ENCODE results near the gene CDH23.

CDH23 gene

GRCh38 chr10:71819441-71819861, 422.7 kb downstream of the CDH23 start (continued):
- TF ChIP-seq POU6F1 (CRISPR knock-in tag; IDR thresholded peaks at IDR 0.05; ENCODE audit: borderline replicate concordance, low read depth), result no peak
- TF ChIP-seq ZFP3 (CRISPR knock-in tag; IDR thresholded peaks at IDR 0.05), result no peak
- TF ChIP-seq ZNF8 (CRISPR knock-in tag; IDR thresholded peaks at IDR 0.05), result no peak

GRCh38 chr10:71819985-71820384, 423.3 kb downstream of the CDH23 start:
- TF ChIP-seq, protein P1, sequence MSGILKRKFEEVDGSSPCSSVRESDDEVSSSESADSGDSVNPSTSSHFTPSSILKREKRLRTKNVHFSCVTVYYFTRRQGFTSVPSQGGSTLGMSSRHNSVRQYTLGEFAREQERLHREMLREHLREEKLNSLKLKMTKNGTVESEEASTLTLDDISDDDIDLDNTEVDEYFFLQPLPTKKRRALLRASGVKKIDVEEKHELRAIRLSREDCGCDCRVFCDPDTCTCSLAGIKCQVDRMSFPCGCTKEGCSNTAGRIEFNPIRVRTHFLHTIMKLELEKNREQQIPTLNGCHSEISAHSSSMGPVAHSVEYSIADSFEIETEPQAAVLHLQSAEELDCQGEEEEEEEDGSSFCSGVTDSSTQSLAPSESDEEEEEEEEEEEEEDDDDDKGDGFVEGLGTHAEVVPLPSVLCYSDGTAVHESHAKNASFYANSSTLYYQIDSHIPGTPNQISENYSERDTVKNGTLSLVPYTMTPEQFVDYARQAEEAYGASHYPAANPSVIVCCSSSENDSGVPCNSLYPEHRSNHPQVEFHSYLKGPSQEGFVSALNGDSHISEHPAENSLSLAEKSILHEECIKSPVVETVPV (CRISPR knock-in tag; IDR thresholded peaks at IDR 0.05), result no peak
- TF ChIP-seq, protein P2, sequence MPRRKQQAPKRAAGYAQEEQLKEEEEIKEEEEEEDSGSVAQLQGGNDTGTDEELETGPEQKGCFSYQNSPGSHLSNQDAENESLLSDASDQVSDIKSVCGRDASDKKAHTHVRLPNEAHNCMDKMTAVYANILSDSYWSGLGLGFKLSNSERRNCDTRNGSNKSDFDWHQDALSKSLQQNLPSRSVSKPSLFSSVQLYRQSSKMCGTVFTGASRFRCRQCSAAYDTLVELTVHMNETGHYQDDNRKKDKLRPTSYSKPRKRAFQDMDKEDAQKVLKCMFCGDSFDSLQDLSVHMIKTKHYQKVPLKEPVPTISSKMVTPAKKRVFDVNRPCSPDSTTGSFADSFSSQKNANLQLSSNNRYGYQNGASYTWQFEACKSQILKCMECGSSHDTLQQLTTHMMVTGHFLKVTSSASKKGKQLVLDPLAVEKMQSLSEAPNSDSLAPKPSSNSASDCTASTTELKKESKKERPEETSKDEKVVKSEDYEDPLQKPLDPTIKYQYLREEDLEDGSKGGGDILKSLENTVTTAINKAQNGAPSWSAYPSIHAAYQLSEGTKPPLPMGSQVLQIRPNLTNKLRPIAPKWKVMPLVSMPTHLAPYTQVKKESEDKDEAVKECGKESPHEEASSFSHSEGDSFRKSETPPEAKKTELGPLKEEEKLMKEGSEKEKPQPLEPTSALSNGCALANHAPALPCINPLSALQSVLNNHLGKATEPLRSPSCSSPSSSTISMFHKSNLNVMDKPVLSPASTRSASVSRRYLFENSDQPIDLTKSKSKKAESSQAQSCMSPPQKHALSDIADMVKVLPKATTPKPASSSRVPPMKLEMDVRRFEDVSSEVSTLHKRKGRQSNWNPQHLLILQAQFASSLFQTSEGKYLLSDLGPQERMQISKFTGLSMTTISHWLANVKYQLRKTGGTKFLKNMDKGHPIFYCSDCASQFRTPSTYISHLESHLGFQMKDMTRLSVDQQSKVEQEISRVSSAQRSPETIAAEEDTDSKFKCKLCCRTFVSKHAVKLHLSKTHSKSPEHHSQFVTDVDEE (CRISPR knock-in tag; IDR thresholded peaks at IDR 0.05), result no peak
- no peak for TF ChIP-seq RARB (CRISPR knock-in tag; IDR thresholded peaks at IDR 0.05)
- TF ChIP-seq ZFP3 (CRISPR knock-in tag; IDR thresholded peaks at IDR 0.05), result no peak

GRCh38 chr10:71820966-71821365, 424.2 kb downstream of the CDH23 start:
- no peak for ATAC-seq
- no peak for TF ChIP-seq SNAI2 (CRISPR knock-in tag; IDR thresholded peaks at IDR 0.05)
- TF ChIP-seq ZC3H10 (CRISPR knock-in tag; IDR thresholded peaks at IDR 0.05), result no peak
- TF ChIP-seq CREB5 (CRISPR knock-in tag; IDR thresholded peaks at IDR 0.05; ENCODE audit: low read depth), result no peak
- no peak for TF ChIP-seq TCF4 (CRISPR knock-in tag; IDR thresholded peaks at IDR 0.05; ENCODE audit: borderline replicate concordance)
- TF ChIP-seq, protein P1 (CRISPR knock-in tag; IDR thresholded peaks at IDR 0.05), result no peak
- no peak for TF ChIP-seq ZNF565 (CRISPR knock-in tag; conservative IDR thresholded peaks at IDR 0.05; ENCODE audit: low read depth)
- no peak for TF ChIP-seq ZNF8 (CRISPR knock-in tag; IDR thresholded peaks at IDR 0.05)
- TF ChIP-seq ZFP30 (CRISPR knock-in tag; IDR thresholded peaks at IDR 0.05), result no peak
- TF ChIP-seq BACH2 (CRISPR knock-in tag; IDR thresholded peaks at IDR 0.05; ENCODE audit: borderline replicate concordance), result no peak
- TF ChIP-seq GLIS3 (CRISPR knock-in tag; IDR thresholded peaks at IDR 0.05), result no peak
- no peak for TF ChIP-seq ESRRG (CRISPR knock-in tag; IDR thresholded peaks at IDR 0.05)
- no peak for TF ChIP-seq PPARA (CRISPR knock-in tag; IDR thresholded peaks at IDR 0.05; ENCODE audit: borderline replicate concordance)
- TF ChIP-seq PATZ1 (CRISPR knock-in tag; IDR thresholded peaks at IDR 0.05; ENCODE audit: borderline replicate concordance), result no peak

More at GRCh38 chr10:71819985-71820384, 423.3 kb downstream of the CDH23 start:
- no peak for ATAC-seq
